Activated T-helper 1 cell treated with anti-CD3 and anti-CD28 coated beads, Interleukin-12 subunit alpha, Interleukin-12 subunit beta, Interleukin-2, Interleukin-4 antibody, amounts not matched to agents 30 ng/mL and 10 ng/mL and 1 ng/mL, durations not matched to agents 14 hours and 24 hours and 36 hours (primary cell): ENCODE results near the gene CCDC178. TPM values are rescaled to one million over a fixed set of nuclear protein-coding genes. Genes with fewer than 3 reads are reported as not detected.

ENCODE experiments used
- DNase-seq: peaks from one replicate; pipeline ENCODE4 v3.0.0; 2021; ENCODE audit warnings: low spot score
- H3K27ac Mint-ChIP-seq: one replicate; pipeline ENCODE4 v1.8.0; 2021; ENCODE audit warnings: mild to moderate bottlenecking, mixed read lengths
- H3K27me3 Mint-ChIP-seq: one replicate; pipeline ENCODE4 v1.8.0; 2022; ENCODE audit warnings: mild to moderate bottlenecking, moderate library complexity, mixed read lengths; ENCODE audit not compliant: insufficient read depth
- H3K36me3 Mint-ChIP-seq: one replicate; pipeline ENCODE4 v1.8.0; 2021; ENCODE audit warnings: low read depth, mixed read lengths
- H3K4me1 Mint-ChIP-seq: one replicate; pipeline ENCODE4 v1.8.0; 2021; ENCODE audit warnings: low read depth, mixed read lengths
- H3K4me3 Mint-ChIP-seq: one replicate; pipeline ENCODE4 v1.8.0; 2021; ENCODE audit warnings: mild to moderate bottlenecking, moderate library complexity, mixed read lengths
- H3K9me3 Mint-ChIP-seq: one replicate; pipeline ENCODE4 v1.8.0; 2021; ENCODE audit warnings: mixed read lengths
- intact Hi-C: fragments of 100-400 bp; cut with micrococcal nuclease; formaldehyde crosslinking; loops from one replicate; pipeline ENCODE4 v1.15.1; 2024
- total RNA-seq: library from RNA; stranded (reverse); gene quantifications from 2 replicates; pipeline ENCODE4 v1.2.3, GENCODE V29; 2022

The CCDC178 gene
- total RNA-seq, 1 donor from 2014 or later = not detected

GRCh38 chr18:32922951-32923430 lies 517.5 kb downstream of the CCDC178 start:
- no peaks in the 10 kb centered on the region for H3K9me3 Mint-ChIP-seq
- H3K27me3 Mint-ChIP-seq = no peaks in the 10 kb centered on the region
- DNase-seq = no peak
- no peaks in the 10 kb centered on the region for H3K36me3 Mint-ChIP-seq
- H3K27ac Mint-ChIP-seq = no peak overlapping the region
- H3K4me1 Mint-ChIP-seq = no peaks in the 10 kb centered on the region
- no peak overlapping the region for H3K4me3 Mint-ChIP-seq
- intact Hi-C loops = no loop called here

GRCh38 chr18:32920796-32921787 lies 519.4 kb downstream of the CCDC178 start:
- no peak overlapping the region for H3K4me3 Mint-ChIP-seq
- H3K27ac Mint-ChIP-seq = no peak overlapping the region
- intact Hi-C loops = no loop called here
- H3K9me3 Mint-ChIP-seq = no peaks in the 10 kb centered on the region
- no peak for DNase-seq
- H3K27me3 Mint-ChIP-seq = no peaks in the 10 kb centered on the region
- H3K36me3 Mint-ChIP-seq = no peaks in the 10 kb centered on the region
- no peaks in the 10 kb centered on the region for H3K4me1 Mint-ChIP-seq

GRCh38 chr18:32919799-32920198 lies 520.7 kb downstream of the CCDC178 start:
- intact Hi-C loops = no loop called here
- no peaks in the 10 kb centered on the region for H3K36me3 Mint-ChIP-seq

GRCh38 chr18:32918692-32919250 lies 521.8 kb downstream of the CCDC178 start:
- Mint-ChIP-seq H3K9me3 (no peaks in the 10 kb centered on the region), H3K4me3 (no peak overlapping the region), H3K4me1 (no peaks in the 10 kb centered on the region), H3K36me3 (no peaks in the 10 kb centered on the region), H3K27me3 (no peaks in the 10 kb centered on the region), H3K27ac (no peak overlapping the region)
- intact Hi-C loops = no loop called here
- no peak for DNase-seq

More at GRCh38 chr18:32919799-32920198, 520.7 kb downstream of the CCDC178 start:
- Mint-ChIP-seq H3K4me3 (no peak overlapping the region), H3K27me3 (no peaks in the 10 kb centered on the region), H3K9me3 (no peaks in the 10 kb centered on the region), H3K27ac (no peak overlapping the region), H3K4me1 (no peaks in the 10 kb centered on the region)
- no peak for DNase-seq

DNA sequence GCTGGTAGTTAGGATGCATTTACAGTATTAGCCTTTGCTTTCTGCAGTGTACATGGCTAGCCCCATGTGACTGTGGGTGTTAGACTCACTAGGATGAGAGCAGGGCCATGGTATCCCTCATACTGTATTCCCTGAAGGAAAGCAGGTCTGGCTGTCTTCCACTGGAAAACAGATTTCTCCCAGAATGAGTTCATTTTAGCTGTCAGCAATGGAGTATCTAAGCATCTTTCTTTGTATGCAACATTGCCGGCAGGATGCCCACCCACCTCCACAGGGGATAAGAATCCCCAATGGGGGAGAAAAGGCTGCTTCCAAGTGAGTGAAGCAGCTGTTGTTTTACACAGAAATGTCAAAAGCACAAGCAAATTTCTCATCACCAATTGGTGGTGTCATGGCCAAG lies 525.0 kb downstream of the CCDC178 start:
- intact Hi-C loops = no loop called here
- H3K27me3 Mint-ChIP-seq = no peaks in the 10 kb centered on the region
- no peaks in the 10 kb centered on the region for H3K4me1 Mint-ChIP-seq
- no peaks in the 10 kb centered on the region for H3K36me3 Mint-ChIP-seq
- H3K9me3 Mint-ChIP-seq = no peaks in the 10 kb centered on the region
- no peak overlapping the region for H3K27ac Mint-ChIP-seq
- no peak overlapping the region for H3K4me3 Mint-ChIP-seq
- DNase-seq = no peak

- Mint-ChIP-seq H3K27me3 (no peaks in the 10 kb centered on the region), H3K36me3 (no peaks in the 10 kb centered on the region), H3K4me1 (no peaks in the 10 kb centered on the region), H3K4me3 (no peak overlapping the region), H3K9me3 (no peaks in the 10 kb centered on the region), H3K27ac (no peak overlapping the region)
- no peak for DNase-seq
- intact Hi-C loops = no loop called here
These were observed 528.7 kb downstream of the CCDC178 start for GRCh38 chr18:32911660-32912284.

GRCh38 chr18:32910694-32911296 lies 529.7 kb downstream of the CCDC178 start:
- Mint-ChIP-seq H3K27me3 (no peaks in the 10 kb centered on the region), H3K4me1 (no peaks in the 10 kb centered on the region), H3K27ac (no peak overlapping the region), H3K9me3 (no peaks in the 10 kb centered on the region), H3K36me3 (no peaks in the 10 kb centered on the region), H3K4me3 (no peak overlapping the region)
- DNase-seq = no peak
- intact Hi-C loops = no loop called here

DNA sequence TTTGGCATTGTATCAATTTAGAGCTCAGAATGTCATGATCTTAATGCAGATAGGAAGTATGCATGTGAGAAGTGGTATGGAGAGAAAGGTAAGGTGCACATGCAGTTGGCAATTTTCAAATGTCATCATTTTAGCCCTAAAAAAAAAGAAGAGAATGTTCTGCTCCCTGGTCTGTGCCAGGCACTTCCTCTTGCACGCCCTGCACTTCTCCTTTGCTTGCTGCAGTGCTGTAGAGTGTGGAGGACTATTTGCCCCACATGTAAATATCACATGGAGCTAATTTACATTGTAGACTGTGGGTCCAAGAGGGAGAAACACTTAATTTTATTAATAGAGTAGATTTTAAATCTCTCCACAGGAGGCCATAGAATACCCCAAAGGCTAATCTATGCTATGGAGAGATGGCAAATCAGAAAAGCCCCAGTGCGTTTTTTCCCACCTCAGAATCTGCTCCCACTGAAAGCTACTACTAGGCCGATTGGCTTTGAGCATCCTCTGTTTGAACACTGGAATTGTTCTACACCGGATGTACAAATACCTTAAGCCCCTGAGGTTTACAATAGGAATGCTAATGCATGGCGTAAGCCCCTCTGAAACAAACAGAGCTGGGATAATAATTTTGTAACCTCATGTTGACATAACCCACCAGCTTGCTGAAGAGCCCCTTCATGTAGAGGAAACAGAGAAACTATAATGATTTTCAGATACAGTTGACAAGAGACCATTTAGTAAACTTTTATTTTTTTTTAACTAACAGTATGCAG lies 530.5 kb downstream of the CCDC178 start:
- Mint-ChIP-seq H3K27me3 (no peaks in the 10 kb centered on the region), H3K27ac (no peak overlapping the region), H3K9me3 (no peaks in the 10 kb centered on the region), H3K4me3 (no peak overlapping the region), H3K4me1 (no peaks in the 10 kb centered on the region), H3K36me3 (no peaks in the 10 kb centered on the region)
- DNase-seq = no peak
- intact Hi-C loops = no loop called here

DNA sequence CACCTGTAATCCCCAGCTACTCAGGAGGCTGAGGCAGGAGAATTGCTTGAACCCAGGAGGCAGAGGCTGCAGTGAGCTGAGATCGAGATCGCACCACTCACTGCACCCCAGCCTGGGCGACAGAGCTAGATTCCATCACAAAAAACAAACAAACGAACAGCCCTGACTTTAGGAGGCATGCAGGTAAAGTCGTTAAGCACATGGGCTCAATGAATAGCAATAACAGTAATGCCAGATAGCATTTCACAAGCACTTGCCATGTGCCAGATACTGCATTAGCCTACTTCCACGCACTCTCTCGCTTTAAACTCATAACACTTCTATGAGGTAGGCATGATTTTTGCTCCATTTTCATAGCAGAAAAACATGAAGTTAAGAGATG lies 532.1 kb downstream of the CCDC178 start:
- Mint-ChIP-seq H3K4me1 (no peaks in the 10 kb centered on the region), H3K9me3 (no peaks in the 10 kb centered on the region), H3K36me3 (no peaks in the 10 kb centered on the region), H3K27me3 (no peaks in the 10 kb centered on the region), H3K4me3 (no peak overlapping the region), H3K27ac (no peak overlapping the region)
- intact Hi-C loops = no loop called here
- no peak for DNase-seq

GRCh38 chr18:32907648-32908423 lies 532.7 kb downstream of the CCDC178 start:
- H3K4me3 Mint-ChIP-seq = no peak overlapping the region
- no peak overlapping the region for H3K27ac Mint-ChIP-seq
- DNase-seq = no peak
- H3K4me1 Mint-ChIP-seq = no peaks in the 10 kb centered on the region
- H3K36me3 Mint-ChIP-seq = no peaks in the 10 kb centered on the region
- no peaks in the 10 kb centered on the region for H3K9me3 Mint-ChIP-seq
- H3K27me3 Mint-ChIP-seq = no peaks in the 10 kb centered on the region
- intact Hi-C loops = no loop called here

- intact Hi-C loops = no loop called here
- Mint-ChIP-seq H3K27me3 (no peaks in the 10 kb centered on the region), H3K27ac (no peak overlapping the region), H3K4me1 (no peaks in the 10 kb centered on the region), H3K36me3 (no peaks in the 10 kb centered on the region), H3K4me3 (no peak overlapping the region), H3K9me3 (no peaks in the 10 kb centered on the region)
- DNase-seq = no peak
These were observed 533.3 kb downstream of the CCDC178 start for GRCh38 chr18:32907311-32907585.
